ENCODE results near the gene CDH13. TPM values are rescaled to one million over a fixed set of nuclear protein-coding genes. Genes with fewer than 3 reads are reported as not detected.

Gene CDH13
- total and polyA plus RNA-seq, 2 experiments from 2014 or later, result 1.6 to 4.4 TPM

DNA sequence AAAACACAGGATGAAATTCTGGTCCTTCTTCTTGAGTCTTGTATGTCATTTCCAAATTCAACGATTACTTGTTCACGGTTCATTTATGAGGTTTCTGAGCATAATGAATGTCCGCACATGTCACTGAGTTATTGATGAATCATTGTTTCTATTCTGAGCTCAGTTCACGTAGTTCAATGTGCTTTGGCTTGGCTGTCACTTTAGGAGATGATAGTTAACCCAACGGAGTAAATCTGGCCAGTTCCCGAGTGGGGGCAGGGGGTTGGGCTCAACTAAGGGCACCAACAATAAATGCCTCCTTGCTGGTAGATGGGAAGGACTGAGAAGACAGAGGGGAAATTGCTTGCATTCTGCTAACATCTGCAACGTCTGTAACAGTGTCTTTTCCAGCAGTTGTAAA is 941.6 kb downstream of the CDH13 start:
- no peaks in the 10 kb centered on the region for H3K9me3 Mint-ChIP-seq
- H3K27me3 ChIP-seq (ENCODE audit: insufficient read depth), result no peaks in the 10 kb centered on the region
- H3K9me2 ChIP-seq (ENCODE audit: insufficient read depth), result no peaks in the 10 kb centered on the region
- no peak overlapping the region for H3K27ac ChIP-seq (ENCODE audit: low read depth)
- no peak overlapping the region for H3K4me3 ChIP-seq
- no peaks in the 10 kb centered on the region for H3F3A ChIP-seq (replicated peaks; ENCODE audit: low read depth)
- H3K27ac Mint-ChIP-seq, result no peak overlapping the region
- DNase-seq (ENCODE audit: low spot score) (no peak), ATAC-seq (no peak)
- no peaks in the 10 kb centered on the region for H3K36me3 ChIP-seq (ENCODE audit: insufficient read depth)
- no peaks in the 10 kb centered on the region for H3K79me2 ChIP-seq (replicated peaks; ENCODE audit: insufficient read depth)
- H3K4me1 Mint-ChIP-seq, result peaks cover 10% of the 10 kb centered on the region
- H3K4me2 ChIP-seq, result no peak overlapping the region
- no peaks in the 10 kb centered on the region for H4K20me1 ChIP-seq (replicated peaks; ENCODE audit: insufficient read depth)
- peaks cover 3% of the 10 kb centered on the region for H3K27me3 Mint-ChIP-seq (ENCODE audit: insufficient read depth, low read depth, poor library complexity)
- no peak overlapping the region for H3K4me3 Mint-ChIP-seq
- TF ChIP-seq NANOG (IDR thresholded peaks at IDR 0.05; ENCODE audit: borderline replicate concordance) (no peak), ZNF462 (CRISPR knock-in tag; IDR thresholded peaks at IDR 0.05) (no peak), ETS1 (IDR thresholded peaks at IDR 0.05) (no peak), EZH2phosphoT487 (IDR thresholded peaks at IDR 0.05; ENCODE audit: unreplicated experiment) (no peak), ZNF331 (CRISPR knock-in tag; IDR thresholded peaks at IDR 0.05; ENCODE audit: low read depth) (no peak), EZH2 (IDR thresholded peaks at IDR 0.05; ENCODE audit: low read depth, unreplicated experiment) (no peak), JUNB (IDR thresholded peaks at IDR 0.05; ENCODE audit: unreplicated experiment) (no peak), CREB1 (CRISPR knock-in tag; IDR thresholded peaks at IDR 0.05; ENCODE audit: low read depth) (no peak), POLR2AphosphoS5 (IDR thresholded peaks at IDR 0.05; ENCODE audit: low read depth) (no peak)
- TF ChIP-seq, protein P1, sequence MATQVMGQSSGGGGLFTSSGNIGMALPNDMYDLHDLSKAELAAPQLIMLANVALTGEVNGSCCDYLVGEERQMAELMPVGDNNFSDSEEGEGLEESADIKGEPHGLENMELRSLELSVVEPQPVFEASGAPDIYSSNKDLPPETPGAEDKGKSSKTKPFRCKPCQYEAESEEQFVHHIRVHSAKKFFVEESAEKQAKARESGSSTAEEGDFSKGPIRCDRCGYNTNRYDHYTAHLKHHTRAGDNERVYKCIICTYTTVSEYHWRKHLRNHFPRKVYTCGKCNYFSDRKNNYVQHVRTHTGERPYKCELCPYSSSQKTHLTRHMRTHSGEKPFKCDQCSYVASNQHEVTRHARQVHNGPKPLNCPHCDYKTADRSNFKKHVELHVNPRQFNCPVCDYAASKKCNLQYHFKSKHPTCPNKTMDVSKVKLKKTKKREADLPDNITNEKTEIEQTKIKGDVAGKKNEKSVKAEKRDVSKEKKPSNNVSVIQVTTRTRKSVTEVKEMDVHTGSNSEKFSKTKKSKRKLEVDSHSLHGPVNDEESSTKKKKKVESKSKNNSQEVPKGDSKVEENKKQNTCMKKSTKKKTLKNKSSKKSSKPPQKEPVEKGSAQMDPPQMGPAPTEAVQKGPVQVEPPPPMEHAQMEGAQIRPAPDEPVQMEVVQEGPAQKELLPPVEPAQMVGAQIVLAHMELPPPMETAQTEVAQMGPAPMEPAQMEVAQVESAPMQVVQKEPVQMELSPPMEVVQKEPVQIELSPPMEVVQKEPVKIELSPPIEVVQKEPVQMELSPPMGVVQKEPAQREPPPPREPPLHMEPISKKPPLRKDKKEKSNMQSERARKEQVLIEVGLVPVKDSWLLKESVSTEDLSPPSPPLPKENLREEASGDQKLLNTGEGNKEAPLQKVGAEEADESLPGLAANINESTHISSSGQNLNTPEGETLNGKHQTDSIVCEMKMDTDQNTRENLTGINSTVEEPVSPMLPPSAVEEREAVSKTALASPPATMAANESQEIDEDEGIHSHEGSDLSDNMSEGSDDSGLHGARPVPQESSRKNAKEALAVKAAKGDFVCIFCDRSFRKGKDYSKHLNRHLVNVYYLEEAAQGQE (IDR thresholded peaks at IDR 0.05; ENCODE audit: unreplicated experiment), result no peak
- H2AFZ ChIP-seq, result no peak overlapping the region
- H3K4me1 ChIP-seq (ENCODE audit: insufficient read depth), result no peaks in the 10 kb centered on the region
- H3K36me3 Mint-ChIP-seq (ENCODE audit: low read depth), result no peaks in the 10 kb centered on the region

Measured in GM23338 (cell line).